K562 (cell line): ENCODE data around the gene BIRC5. TPM values are rescaled to one million over a fixed set of nuclear protein-coding genes. Genes with fewer than 3 reads are reported as not detected.
A peak's percentile ranks its signal among the peaks of the same experiment; 100 is the strongest.

Source experiments
- CBFB ChIP-seq: sonication (generic); formaldehyde crosslinking; IDR thresholded peaks from 2 replicates; pipeline ENCODE4 v1.4.0; 2020; ENCODE audit warnings: mild to moderate bottlenecking, missing genetic modification reagents
- ESRRA ChIP-seq: fragments of 450-650 bp; IDR thresholded peaks from 2 replicates; pipeline ENCODE4 v1.6.1; 2014; ENCODE audit warnings: low read depth, mild to moderate bottlenecking, moderate library complexity, borderline replicate concordance
- FOXA1 ChIP-seq: fragments of 450-650 bp; IDR thresholded peaks from 2 replicates; pipeline ENCODE4 v1.6.1; 2016; ENCODE audit warnings: mild to moderate bottlenecking, borderline replicate concordance
- ILK ChIP-seq: fragments of 450-650 bp; IDR thresholded peaks from 2 replicates; pipeline ENCODE4 v1.6.1; 2016; ENCODE audit warnings: missing genetic modification characterization, low read depth, mild to moderate bottlenecking, missing compliant biosample characterization, moderate library complexity, borderline replicate concordance
- KDM2B ChIP-seq: fragments of 250-450 bp; sonication (Bioruptor Pico); IDR thresholded peaks from 2 replicates; pipeline ENCODE4 v1.8.0; 2021; ENCODE audit warnings: mild to moderate bottlenecking, moderate library complexity
- PCBP2 ChIP-seq: fragments of 200-400 bp; formaldehyde crosslinking; IDR thresholded peaks from 2 replicates; pipeline ENCODE4 v1.6.1; 2018; ENCODE audit warnings: low read length, low read depth, mild to moderate bottlenecking, moderate library complexity; ENCODE audit not compliant: poor library complexity, severe bottlenecking
- RFX5 ChIP-seq: IDR thresholded peaks from 2 replicates; pipeline ENCODE4 v1.6.1; 2011; ENCODE audit warnings: low read depth, mild to moderate bottlenecking, improper control_type of control experiment, low read length
- polyA plus RNA-seq, 8 experiments: library from polyadenylated mRNA; depleted of rRNA in 4 of 8; stranded (reverse) in 5 of 8; unstranded in 3 of 8; fragments of >200 nt; fragmentation: Nextera tagmentation in 2 of 8; fragmentation: Illumina TruSeq in 1 of 8; extraction: Ambion mirVana in 2 of 8; extraction: Trizol in 1 of 8; gene quantifications; 2 replicates each; pipeline versions ENCODE4 v1.2.1 to v1.2.3, GENCODE V29; 2011 to 2014; ENCODE audit warnings: inconsistent platforms in 1 of 8, missing spikeins in 1 of 8
- total RNA-seq, 7 experiments: library from RNA; depleted of rRNA in 6 of 7; stranded (reverse); fragments of >200 nt in 6 of 7; fragmentation: Illumina TruSeq in 2 of 7; extraction: Trizol in 2 of 7; gene quantifications; 2 replicates each; pipeline versions ENCODE4 v1.2.1 to v1.2.3, GENCODE V29; 2011 to 2021; ENCODE audit warnings: low replicate concordance in 1 of 7
- TF ChIP-seq, protein P1 (sequence below), 2 experiments: fragments of 450-650 bp in 1 of 2; sonication (generic) in 1 of 2; formaldehyde crosslinking in 1 of 2; IDR thresholded peaks; 2 replicates each; pipeline versions ENCODE4 v1.7.1 to v1.9.0; 2016 to 2022; ENCODE audit warnings: inconsistent platforms in 1 of 2, mild to moderate bottlenecking in 1 of 2, missing genetic modification reagents in 1 of 2
- TF ChIP-seq, protein P2 (sequence below): fragments of 250-450 bp; sonication (Bioruptor Pico); IDR thresholded peaks from 2 replicates; pipeline ENCODE4 v1.4.0; 2020; ENCODE audit warnings: mild to moderate bottlenecking, moderate library complexity
- TF ChIP-seq, protein P3 (sequence below): fragments of 450-650 bp; formaldehyde crosslinking; IDR thresholded peaks from 2 replicates; pipeline ENCODE4 v1.4.0; 2022; ENCODE audit warnings: missing genetic modification characterization

Gene BIRC5
- total and polyA plus RNA-seq, 9 of the 15 experiments (the other 6 are each of a cell fraction or from before 2014, with no cell fraction given): 64.4 to 140 (median 101) TPM

DNA sequence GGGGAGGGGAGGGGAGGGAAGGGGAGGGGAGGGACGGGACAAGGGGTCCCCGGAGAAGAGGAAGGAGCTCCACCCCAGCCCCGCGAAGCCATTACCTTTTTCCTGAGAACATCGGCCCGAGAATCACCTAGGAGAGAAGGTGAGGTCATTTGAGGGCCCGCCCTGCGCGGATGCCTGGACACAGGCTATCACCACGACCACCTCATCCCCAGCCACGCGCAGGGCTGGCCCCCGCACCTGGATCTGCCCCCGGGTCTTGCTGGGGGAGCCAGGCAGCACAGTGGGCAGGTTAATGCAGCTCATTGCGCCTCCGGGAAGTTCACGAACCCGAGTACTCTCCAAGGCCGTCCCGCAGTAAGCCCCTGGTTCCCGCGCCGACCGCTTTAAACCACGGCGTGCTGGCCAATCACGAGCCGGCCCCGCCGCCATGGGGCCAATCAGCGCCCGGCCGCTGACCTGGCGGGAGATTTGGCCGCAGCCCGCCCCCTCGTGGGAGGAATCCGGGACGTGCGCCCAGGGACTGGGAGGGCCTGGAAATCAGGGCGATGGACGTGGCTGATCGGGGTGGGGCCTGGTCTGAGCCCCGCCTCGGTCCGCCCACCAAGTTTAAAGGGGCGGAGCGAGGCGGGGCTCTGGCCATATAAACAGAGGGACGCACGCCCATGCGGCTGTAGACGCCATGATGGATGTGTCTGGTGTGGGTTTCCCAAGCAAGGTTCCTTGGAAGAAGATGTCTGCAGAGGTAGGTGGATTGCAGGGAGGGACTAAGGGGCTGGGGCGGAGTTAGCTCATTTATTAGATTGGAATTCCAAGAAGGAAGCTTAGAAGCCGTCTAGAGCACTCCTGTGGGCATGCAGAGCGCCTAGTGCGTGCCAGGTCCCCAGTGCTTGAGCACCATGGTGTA lies 27.1 kb upstream of the BIRC5 start, which contains the start of the genes AFMID and TK1 (continued):
- TF ChIP-seq, protein P1, sequence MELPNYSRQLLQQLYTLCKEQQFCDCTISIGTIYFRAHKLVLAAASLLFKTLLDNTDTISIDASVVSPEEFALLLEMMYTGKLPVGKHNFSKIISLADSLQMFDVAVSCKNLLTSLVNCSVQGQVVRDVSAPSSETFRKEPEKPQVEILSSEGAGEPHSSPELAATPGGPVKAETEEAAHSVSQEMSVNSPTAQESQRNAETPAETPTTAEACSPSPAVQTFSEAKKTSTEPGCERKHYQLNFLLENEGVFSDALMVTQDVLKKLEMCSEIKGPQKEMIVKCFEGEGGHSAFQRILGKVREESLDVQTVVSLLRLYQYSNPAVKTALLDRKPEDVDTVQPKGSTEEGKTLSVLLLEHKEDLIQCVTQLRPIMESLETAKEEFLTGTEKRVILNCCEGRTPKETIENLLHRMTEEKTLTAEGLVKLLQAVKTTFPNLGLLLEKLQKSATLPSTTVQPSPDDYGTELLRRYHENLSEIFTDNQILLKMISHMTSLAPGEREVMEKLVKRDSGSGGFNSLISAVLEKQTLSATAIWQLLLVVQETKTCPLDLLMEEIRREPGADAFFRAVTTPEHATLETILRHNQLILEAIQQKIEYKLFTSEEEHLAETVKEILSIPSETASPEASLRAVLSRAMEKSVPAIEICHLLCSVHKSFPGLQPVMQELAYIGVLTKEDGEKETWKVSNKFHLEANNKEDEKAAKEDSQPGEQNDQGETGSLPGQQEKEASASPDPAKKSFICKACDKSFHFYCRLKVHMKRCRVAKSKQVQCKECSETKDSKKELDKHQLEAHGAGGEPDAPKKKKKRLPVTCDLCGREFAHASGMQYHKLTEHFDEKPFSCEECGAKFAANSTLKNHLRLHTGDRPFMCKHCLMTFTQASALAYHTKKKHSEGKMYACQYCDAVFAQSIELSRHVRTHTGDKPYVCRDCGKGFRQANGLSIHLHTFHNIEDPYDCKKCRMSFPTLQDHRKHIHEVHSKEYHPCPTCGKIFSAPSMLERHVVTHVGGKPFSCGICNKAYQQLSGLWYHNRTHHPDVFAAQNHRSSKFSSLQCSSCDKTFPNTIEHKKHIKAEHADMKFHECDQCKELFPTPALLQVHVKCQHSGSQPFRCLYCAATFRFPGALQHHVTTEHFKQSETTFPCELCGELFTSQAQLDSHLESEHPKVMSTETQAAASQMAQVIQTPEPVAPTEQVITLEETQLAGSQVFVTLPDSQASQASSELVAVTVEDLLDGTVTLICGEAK (IDR thresholded peaks at IDR 0.05): no peak; the same call in 1 of the 2 replicates
- TF ChIP-seq, protein P1 (CRISPR knock-in tag; IDR thresholded peaks at IDR 0.05): no peak
- TF ChIP-seq PCBP2: no peak
- TF ChIP-seq RFX5: 0 out of 2 replicates have a peak, but pooled peaks have one; percentile 33
- TF ChIP-seq FOXA1: no peak
- TF ChIP-seq CBFB: peak; percentile 66
- TF ChIP-seq, protein P2, sequence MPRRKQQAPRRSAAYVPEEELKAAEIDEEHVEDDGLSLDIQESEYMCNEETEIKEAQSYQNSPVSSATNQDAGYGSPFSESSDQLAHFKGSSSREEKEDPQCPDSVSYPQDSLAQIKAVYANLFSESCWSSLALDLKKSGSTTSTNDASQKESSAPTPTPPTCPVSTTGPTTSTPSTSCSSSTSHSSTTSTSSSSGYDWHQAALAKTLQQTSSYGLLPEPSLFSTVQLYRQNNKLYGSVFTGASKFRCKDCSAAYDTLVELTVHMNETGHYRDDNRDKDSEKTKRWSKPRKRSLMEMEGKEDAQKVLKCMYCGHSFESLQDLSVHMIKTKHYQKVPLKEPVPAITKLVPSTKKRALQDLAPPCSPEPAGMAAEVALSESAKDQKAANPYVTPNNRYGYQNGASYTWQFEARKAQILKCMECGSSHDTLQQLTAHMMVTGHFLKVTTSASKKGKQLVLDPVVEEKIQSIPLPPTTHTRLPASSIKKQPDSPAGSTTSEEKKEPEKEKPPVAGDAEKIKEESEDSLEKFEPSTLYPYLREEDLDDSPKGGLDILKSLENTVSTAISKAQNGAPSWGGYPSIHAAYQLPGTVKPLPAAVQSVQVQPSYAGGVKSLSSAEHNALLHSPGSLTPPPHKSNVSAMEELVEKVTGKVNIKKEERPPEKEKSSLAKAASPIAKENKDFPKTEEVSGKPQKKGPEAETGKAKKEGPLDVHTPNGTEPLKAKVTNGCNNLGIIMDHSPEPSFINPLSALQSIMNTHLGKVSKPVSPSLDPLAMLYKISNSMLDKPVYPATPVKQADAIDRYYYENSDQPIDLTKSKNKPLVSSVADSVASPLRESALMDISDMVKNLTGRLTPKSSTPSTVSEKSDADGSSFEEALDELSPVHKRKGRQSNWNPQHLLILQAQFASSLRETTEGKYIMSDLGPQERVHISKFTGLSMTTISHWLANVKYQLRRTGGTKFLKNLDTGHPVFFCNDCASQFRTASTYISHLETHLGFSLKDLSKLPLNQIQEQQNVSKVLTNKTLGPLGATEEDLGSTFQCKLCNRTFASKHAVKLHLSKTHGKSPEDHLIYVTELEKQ (CRISPR knock-in tag): no peak
- no peak for TF ChIP-seq KDM2B (CRISPR knock-in tag)
- TF ChIP-seq ILK (tag): no peak
- TF ChIP-seq, protein P3, sequence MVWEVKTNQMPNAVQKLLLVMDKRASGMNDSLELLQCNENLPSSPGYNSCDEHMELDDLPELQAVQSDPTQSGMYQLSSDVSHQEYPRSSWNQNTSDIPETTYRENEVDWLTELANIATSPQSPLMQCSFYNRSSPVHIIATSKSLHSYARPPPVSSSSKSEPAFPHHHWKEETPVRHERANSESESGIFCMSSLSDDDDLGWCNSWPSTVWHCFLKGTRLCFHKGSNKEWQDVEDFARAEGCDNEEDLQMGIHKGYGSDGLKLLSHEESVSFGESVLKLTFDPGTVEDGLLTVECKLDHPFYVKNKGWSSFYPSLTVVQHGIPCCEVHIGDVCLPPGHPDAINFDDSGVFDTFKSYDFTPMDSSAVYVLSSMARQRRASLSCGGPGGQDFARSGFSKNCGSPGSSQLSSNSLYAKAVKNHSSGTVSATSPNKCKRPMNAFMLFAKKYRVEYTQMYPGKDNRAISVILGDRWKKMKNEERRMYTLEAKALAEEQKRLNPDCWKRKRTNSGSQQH (CRISPR knock-in tag): 0 out of 2 replicates have a peak, but pooled peaks have one; percentile 52
- TF ChIP-seq ESRRA: peak; percentile 83; the same call in 1 of the 2 replicates
